ENCODE data around the gene BBOF1.

- TF ChIP-seq CTCF (conservative IDR thresholded peaks at IDR 0.05): no peak
- TF ChIP-seq EZH2 (IDR thresholded peaks at IDR 0.05; ENCODE audit: low read depth): no peak
Measured at GRCh38 chr14:74015963-74016362, 3.2 kb upstream of the BBOF1 start.

Data from PC-9 (cell line).